HL-60 (cell line): ENCODE measurements around the gene MAPK12.

Source experiments
- DNase-seq, 2 experiments: peaks; one replicate each; pipeline ENCODE4 v3.0.0-alpha.2; 2010 to 2020; ENCODE audit warnings: low read depth in 1 of 2, low spot score in 1 of 2
- H3K27ac ChIP-seq: fragments of 250-450 bp; sonication (Bioruptor Pico); replicated peaks from 2 replicates; pipeline ENCODE4 v1.5.1; 2020; ENCODE audit warnings: mild to moderate bottlenecking, moderate library complexity
- H3K27me3 ChIP-seq: fragments of 250-450 bp; sonication (Bioruptor Pico); 2 replicates; pipeline ENCODE4 v1.5.1; 2021; ENCODE audit warnings: mild to moderate bottlenecking, moderate library complexity; ENCODE audit not compliant: insufficient read depth, poor library complexity, severe bottlenecking
- H3K4me3 ChIP-seq: replicated peaks from 2 replicates; pipeline ENCODE4 v1.5.1; 2011; ENCODE audit warnings: mild to moderate bottlenecking, control low read depth, low read length; ENCODE audit not compliant: insufficient read depth
- GABPA ChIP-seq: IDR thresholded peaks from 2 replicates; pipeline ENCODE4 v1.6.1; 2012; ENCODE audit warnings: low read depth
- POLR2AphosphoS5 ChIP-seq: IDR thresholded peaks from 2 replicates; pipeline ENCODE4 v1.6.1; 2012; ENCODE audit warnings: low read depth
- SPI1 ChIP-seq: IDR thresholded peaks from 2 replicates; pipeline ENCODE4 v1.6.1; 2012; ENCODE audit warnings: low read depth, mild to moderate bottlenecking, borderline replicate concordance
- TF ChIP-seq, protein P1 (sequence below): IDR thresholded peaks from one replicate; pipeline ENCODE4 v1.5.1; 2011; ENCODE audit warnings: low read length, control low read depth, inconsistent platforms; ENCODE audit not compliant: insufficient read depth
- TF ChIP-seq, protein P2 (sequence below): IDR thresholded peaks from 2 replicates; pipeline ENCODE4 v1.6.1; 2012; ENCODE audit warnings: low read depth; ENCODE audit not compliant: insufficient replicate concordance

Gene MAPK12

DNA sequence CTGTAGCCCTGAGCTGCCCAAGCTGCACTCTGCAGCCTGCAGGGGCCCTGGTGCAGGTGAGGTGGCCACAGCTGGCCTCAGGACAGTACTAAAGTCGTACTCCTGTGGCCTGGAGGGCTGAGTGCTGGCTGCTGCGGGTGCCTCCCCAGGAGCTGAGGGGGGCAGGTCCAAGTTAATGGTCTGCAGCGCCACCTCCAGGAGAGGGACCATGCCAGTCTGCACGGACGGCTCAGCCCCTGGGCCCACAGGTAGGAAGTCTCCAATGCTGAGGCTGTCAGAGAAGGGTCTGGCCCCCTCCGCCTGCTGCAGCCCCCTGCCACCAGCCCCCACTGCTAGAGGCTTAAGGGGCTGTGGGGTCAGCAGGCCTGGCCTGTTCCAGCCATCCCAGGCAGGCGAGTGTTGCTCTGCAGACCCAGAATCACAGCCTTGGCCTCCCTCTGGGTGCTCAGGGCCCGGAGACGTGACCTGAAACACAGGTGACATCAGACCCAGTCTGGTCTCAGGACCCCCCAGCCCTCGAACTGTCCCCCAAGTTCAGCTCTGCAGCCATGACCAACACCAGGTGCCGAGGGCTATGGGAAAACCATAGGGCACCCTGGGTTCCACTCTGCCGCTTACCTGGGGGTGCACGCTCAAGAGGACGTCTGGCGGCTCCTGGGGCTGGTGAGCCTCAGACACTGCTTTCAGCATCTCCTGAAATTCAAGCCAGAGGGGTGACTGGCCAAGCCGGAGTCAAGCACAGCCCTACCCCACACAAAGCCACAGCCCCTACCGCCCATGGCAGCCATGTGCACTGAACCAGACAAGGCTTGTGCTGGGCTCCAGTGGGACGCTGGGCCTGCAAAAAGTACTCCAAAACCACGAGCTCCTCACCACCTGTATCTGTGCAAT, 39.8 kb downstream of the MAPK12 start:
- H3K4me3 ChIP-seq = no peak overlapping the region
- no peak overlapping the region for H3K27ac ChIP-seq
- no peak for TF ChIP-seq POLR2AphosphoS5
- no peak for TF ChIP-seq GABPA
- TF ChIP-seq, protein P1, sequence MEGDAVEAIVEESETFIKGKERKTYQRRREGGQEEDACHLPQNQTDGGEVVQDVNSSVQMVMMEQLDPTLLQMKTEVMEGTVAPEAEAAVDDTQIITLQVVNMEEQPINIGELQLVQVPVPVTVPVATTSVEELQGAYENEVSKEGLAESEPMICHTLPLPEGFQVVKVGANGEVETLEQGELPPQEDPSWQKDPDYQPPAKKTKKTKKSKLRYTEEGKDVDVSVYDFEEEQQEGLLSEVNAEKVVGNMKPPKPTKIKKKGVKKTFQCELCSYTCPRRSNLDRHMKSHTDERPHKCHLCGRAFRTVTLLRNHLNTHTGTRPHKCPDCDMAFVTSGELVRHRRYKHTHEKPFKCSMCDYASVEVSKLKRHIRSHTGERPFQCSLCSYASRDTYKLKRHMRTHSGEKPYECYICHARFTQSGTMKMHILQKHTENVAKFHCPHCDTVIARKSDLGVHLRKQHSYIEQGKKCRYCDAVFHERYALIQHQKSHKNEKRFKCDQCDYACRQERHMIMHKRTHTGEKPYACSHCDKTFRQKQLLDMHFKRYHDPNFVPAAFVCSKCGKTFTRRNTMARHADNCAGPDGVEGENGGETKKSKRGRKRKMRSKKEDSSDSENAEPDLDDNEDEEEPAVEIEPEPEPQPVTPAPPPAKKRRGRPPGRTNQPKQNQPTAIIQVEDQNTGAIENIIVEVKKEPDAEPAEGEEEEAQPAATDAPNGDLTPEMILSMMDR = no peak
- TF ChIP-seq, protein P2, sequence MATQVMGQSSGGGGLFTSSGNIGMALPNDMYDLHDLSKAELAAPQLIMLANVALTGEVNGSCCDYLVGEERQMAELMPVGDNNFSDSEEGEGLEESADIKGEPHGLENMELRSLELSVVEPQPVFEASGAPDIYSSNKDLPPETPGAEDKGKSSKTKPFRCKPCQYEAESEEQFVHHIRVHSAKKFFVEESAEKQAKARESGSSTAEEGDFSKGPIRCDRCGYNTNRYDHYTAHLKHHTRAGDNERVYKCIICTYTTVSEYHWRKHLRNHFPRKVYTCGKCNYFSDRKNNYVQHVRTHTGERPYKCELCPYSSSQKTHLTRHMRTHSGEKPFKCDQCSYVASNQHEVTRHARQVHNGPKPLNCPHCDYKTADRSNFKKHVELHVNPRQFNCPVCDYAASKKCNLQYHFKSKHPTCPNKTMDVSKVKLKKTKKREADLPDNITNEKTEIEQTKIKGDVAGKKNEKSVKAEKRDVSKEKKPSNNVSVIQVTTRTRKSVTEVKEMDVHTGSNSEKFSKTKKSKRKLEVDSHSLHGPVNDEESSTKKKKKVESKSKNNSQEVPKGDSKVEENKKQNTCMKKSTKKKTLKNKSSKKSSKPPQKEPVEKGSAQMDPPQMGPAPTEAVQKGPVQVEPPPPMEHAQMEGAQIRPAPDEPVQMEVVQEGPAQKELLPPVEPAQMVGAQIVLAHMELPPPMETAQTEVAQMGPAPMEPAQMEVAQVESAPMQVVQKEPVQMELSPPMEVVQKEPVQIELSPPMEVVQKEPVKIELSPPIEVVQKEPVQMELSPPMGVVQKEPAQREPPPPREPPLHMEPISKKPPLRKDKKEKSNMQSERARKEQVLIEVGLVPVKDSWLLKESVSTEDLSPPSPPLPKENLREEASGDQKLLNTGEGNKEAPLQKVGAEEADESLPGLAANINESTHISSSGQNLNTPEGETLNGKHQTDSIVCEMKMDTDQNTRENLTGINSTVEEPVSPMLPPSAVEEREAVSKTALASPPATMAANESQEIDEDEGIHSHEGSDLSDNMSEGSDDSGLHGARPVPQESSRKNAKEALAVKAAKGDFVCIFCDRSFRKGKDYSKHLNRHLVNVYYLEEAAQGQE = no peak
- TF ChIP-seq SPI1 = no peak
- no peak for DNase-seq
- no peaks in the 10 kb centered on the region for H3K27me3 ChIP-seq

DNA sequence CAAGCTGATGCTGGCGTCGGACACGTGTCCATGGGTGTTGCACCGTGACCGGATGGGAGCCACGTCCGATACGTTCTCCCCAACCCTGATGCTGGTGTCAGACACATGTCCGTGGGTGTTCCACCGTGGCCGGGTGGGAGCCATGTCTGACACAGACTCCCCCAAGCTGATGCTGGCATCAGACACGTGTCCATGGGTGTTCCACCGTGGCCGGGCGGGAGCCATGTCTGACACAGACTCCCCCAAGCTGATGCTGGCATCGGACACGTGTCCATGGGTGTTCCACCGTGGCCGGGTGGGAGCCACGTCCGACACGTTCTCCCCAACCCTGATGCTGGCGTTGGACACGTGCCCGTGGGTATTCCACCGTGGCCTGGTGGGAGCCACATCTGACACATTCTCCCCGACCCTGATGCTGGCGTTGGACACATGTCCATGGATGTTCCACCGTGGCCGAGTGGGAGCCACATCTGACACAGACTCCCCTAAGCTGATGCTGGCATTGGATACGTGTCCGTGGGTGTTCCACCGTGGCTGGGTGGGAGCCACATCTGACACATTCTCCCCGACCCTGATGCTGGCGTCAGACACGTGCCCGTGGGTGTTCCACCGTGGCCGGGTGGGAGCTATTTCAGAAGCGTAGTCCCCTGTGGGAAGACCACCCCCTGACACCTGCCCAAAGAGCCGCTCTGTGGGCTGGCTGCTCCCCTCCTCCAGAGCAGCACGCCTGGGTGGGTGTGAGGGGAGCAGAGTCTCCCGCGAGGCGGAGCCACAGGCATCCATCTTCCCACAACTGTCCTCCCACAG, 40.7 kb downstream of the MAPK12 start:
- no peak overlapping the region for H3K27ac ChIP-seq
- H3K27me3 ChIP-seq = no peaks in the 10 kb centered on the region
- DNase-seq = no peak
- TF ChIP-seq SPI1 = no peak
- no peak for TF ChIP-seq GABPA
- TF ChIP-seq POLR2AphosphoS5 = no peak
- TF ChIP-seq, protein P1 = no peak
- TF ChIP-seq, protein P2 = no peak
- H3K4me3 ChIP-seq = no peak overlapping the region

DNA sequence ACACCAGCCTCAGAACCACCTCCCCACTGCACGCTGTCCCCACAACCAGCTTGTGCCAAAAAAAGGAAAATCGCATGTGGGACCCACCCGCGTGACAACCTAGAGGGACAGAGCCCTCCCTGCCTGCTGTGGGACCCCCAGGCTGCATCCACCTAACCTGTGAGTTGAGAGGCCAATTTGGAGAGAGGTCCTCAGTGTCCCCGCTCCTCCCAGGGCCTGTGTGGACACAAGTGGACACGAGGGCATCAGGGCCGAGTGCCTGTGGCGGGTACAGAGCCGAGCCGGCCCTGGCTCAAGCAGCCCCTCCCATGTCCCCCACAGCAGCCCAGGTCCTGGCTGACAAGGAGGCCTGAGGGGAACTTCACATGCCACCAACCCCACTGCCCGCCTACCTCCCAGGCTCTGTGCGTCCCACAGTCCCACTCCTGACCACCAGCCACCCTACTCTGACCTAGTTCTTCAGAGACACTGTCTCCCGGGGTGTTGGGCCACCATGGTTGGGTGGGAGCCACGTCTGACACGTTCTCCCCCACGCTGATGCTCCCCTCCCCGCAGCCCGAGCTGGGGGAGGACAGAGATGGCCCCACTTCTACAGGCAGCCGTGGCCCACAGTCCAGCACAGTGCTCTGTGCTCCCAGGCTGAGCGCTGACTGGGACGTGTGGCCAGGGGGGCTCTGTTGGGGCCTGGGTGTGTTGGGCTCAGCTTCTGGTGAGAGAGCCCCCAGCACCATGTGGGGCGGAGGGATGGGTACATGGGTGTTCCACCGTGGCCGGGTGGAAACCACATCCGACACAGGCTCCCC, 41.5 kb downstream of the MAPK12 start:
- peak overlapping the region; percentile 23 for H3K27ac ChIP-seq
- TF ChIP-seq GABPA (no peak), SPI1 (no peak), POLR2AphosphoS5 (no peak; the same call in 1 of the 2 replicates)
- TF ChIP-seq, protein P2 = no peak
- TF ChIP-seq, protein P1 = no peak
- H3K27me3 ChIP-seq = no peaks in the 10 kb centered on the region
- no peak overlapping the region for H3K4me3 ChIP-seq
- no peak for DNase-seq
